Measurements from ENCODE around the gene CARD16. TPM values are rescaled to one million over a fixed set of nuclear protein-coding genes. Genes with fewer than 3 reads are reported as not detected.
"Not testable (repeated sequence)": the region's sequence is repeated elsewhere in the genome, so short reads cannot be mapped to it uniquely, and the experiment has no call there.

The CARD16 gene
- total RNA-seq, 6 experiments from 2014 or later: 6.4 to 11.2 (median 9.4) TPM

DNA sequence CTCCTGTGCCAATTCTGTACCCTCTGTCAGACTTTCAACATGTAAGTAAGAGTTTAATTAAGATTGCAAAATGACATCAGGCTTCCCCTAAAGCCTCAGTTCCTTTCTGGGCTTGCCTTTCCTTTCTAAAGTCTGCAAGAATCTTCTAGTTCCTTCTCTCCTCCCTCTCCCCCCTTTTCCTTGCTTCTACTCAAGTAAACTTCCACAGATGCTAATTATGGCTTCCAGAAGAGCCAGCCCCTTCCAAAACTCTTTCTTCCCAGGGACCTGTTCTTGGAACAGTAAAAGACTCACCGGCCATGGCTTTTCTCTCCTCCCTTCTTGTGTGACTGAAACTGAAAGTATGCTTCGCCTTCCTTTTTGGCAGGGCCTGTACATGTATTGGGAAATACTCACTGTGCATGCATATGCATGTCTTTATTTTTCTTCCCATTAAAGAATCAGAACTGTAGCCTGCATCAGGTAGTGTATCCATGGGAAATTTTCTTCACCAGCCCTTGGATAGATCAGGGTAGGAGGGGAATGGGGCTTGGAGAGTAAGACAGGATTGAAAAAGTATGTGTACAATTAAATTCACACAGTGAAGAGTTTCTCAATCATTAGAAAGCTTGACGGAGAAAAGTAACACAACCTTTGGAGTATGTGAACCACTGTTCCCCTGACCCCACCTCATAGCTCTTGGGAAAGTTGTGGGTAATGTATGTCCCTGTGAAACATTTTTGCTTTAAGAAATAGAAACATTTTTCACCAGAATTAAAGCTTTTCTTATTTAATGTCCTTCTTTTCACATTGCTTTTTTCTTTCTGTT lies 10.1 kb downstream of the CARD16 start, which contains the start of gene CASP1:
TSS of gene CASP1 (minus strand) at position 332 of the 808 bp plus-strand sequence. CDS start at position 301, 31 bp downstream.
- peak within 1 kb of the TSS; percentile 90 for H3K4me3 Mint-ChIP-seq
- peaks cover 40% of the 10 kb centered on the region for H3K4me1 Mint-ChIP-seq (ENCODE audit: low read depth)
- DNase-seq: peak; percentile 75

DNA sequence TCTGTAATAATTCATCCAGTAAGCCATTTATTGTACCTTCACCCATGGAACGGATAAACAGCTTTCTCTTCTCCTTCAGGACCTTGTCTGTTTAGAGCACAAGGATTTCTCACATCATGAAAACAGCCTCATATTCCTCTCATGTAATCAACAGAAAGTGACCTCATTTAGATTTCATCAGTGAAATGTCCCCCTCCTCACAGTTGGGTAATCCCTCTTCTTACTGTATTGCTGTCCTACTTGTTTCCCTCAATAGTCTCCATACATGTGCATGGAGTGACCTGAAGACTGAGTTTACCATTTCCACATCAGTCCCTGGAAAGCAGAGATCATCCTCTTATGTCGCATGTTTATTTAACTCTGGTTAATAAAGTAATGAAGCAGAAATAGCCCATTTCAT lies 10.7 kb downstream of the CARD16 start:
- peak overlapping the region; percentile 90 for H3K4me3 Mint-ChIP-seq
- not testable (repeated sequence) for DNase-seq; H3K9me3 Mint-ChIP-seq; H3K27me3 Mint-ChIP-seq (ENCODE audit: insufficient read depth); H3K36me3 Mint-ChIP-seq (ENCODE audit: low read depth)
- peaks cover 40% of the 10 kb centered on the region for H3K4me1 Mint-ChIP-seq (ENCODE audit: low read depth)
- H3K27ac Mint-ChIP-seq: peak overlapping the region; percentile 93

More for the DNA sequence above, 10.1 kb downstream of the CARD16 start, which contains the start of gene CASP1:
- Mint-ChIP-seq H3K9me3 (peaks cover 5% of the 10 kb centered on the region; the same call in 1 of the 2 replicates), H3K27ac (peak within 1 kb of the TSS; percentile 93), H3K36me3 (ENCODE audit: low read depth) (peaks cover 2% of the 10 kb centered on the region; the same call in 1 of the 2 replicates), H3K27me3 (ENCODE audit: insufficient read depth) (peaks cover 2% of the 10 kb centered on the region; the same call in 1 of the 2 replicates)
- TF ChIP-seq, protein P1, sequence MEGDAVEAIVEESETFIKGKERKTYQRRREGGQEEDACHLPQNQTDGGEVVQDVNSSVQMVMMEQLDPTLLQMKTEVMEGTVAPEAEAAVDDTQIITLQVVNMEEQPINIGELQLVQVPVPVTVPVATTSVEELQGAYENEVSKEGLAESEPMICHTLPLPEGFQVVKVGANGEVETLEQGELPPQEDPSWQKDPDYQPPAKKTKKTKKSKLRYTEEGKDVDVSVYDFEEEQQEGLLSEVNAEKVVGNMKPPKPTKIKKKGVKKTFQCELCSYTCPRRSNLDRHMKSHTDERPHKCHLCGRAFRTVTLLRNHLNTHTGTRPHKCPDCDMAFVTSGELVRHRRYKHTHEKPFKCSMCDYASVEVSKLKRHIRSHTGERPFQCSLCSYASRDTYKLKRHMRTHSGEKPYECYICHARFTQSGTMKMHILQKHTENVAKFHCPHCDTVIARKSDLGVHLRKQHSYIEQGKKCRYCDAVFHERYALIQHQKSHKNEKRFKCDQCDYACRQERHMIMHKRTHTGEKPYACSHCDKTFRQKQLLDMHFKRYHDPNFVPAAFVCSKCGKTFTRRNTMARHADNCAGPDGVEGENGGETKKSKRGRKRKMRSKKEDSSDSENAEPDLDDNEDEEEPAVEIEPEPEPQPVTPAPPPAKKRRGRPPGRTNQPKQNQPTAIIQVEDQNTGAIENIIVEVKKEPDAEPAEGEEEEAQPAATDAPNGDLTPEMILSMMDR (IDR thresholded peaks at IDR 0.05): no peak

DNA sequence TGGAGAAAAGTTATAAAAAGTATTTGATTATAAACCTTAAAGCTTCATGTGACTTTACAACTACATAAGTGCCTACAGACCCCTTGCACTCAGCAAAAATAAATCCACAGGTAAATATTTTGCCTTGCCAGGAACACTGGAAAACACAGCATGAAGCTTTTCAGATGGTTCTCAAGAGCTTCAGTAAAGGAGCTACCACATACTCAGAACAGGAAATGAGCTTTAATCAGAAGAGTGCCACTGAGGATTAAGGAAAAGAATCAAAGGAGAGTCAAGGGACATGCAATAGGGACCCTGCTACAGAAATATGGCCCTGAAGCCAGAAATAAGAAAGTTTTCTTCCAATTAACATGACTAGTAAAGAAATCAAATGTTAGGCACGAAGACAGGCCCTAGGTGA lies 11.4 kb downstream of the CARD16 start:
- H3K4me3 Mint-ChIP-seq: peak overlapping the region; percentile 90
- TF ChIP-seq, protein P1 (IDR thresholded peaks at IDR 0.05): no peak
- H3K9me3 Mint-ChIP-seq: peaks cover 5% of the 10 kb centered on the region; the same call in 1 of the 2 replicates
- peak overlapping the region; percentile 93; the same call in 1 of the 2 replicates for H3K27ac Mint-ChIP-seq
- DNase-seq: no peak
- H3K4me1 Mint-ChIP-seq (ENCODE audit: low read depth): peaks cover 40% of the 10 kb centered on the region
- H3K27me3 Mint-ChIP-seq (ENCODE audit: insufficient read depth): peaks cover 2% of the 10 kb centered on the region; the same call in 1 of the 2 replicates
- H3K36me3 Mint-ChIP-seq (ENCODE audit: low read depth): peaks cover 8% of the 10 kb centered on the region; the same call in 1 of the 2 replicates

DNA sequence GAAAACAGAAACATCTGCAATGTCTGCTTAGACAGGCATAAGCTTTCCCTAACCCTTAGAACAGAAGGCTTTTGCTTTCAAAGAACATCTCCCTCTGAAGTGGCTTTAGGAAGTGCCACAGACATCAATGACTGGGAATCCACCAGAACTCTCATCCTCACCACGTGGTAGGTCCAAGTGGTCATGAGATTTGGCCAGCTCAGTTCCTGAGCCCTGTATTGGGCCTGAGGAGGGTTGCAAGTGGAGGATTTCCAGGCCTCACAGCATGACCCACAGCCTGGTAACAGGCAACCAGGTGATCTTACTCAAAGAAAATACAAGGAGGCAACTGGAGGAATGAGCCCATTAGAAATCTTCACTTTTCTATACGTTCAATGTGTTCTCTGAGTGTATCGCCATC lies 11.8 kb downstream of the CARD16 start:
- Mint-ChIP-seq H3K27ac (no peak overlapping the region; the same call in 1 of the 2 replicates), H3K27me3 (ENCODE audit: insufficient read depth) (peaks cover 2% of the 10 kb centered on the region; the same call in 1 of the 2 replicates), H3K36me3 (ENCODE audit: low read depth) (peaks cover 8% of the 10 kb centered on the region; the same call in 1 of the 2 replicates)

DNA sequence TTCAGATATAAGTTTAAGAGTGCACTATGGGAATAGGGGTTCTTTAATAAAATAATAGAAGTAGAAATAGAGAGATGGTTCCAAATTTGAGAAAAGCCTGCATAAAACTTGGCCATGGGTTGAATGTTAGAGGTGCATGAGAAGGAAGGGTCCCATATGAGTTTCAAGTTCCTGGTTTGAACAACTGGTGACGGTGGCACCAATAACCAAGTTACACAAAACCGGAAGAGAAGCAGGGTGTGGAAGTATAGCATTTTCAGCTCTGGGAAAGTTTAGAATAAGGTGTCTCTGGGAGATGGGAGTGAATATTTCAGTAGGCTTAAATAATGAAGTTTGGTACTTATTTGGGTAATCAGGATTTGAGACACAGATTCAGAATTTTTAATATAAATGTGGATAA lies 12.6 kb downstream of the CARD16 start:
- Mint-ChIP-seq H3K27ac (no peak overlapping the region), H3K36me3 (ENCODE audit: low read depth) (peaks cover 8% of the 10 kb centered on the region; the same call in 1 of the 2 replicates), H3K4me1 (ENCODE audit: low read depth) (peaks cover 40% of the 10 kb centered on the region), H3K27me3 (ENCODE audit: insufficient read depth) (peaks cover 2% of the 10 kb centered on the region; the same call in 1 of the 2 replicates), H3K9me3 (no peaks in the 10 kb centered on the region), H3K4me3 (no peak overlapping the region)
- no peak for DNase-seq
- TF ChIP-seq, protein P1 (IDR thresholded peaks at IDR 0.05): no peak

More for the DNA sequence above, 11.8 kb downstream of the CARD16 start:
- TF ChIP-seq, protein P1 (IDR thresholded peaks at IDR 0.05): no peak
- H3K4me1 Mint-ChIP-seq (ENCODE audit: low read depth): peaks cover 40% of the 10 kb centered on the region
- no peak for DNase-seq
- peak overlapping the region; percentile 52; the same call in 1 of the 2 replicates for H3K4me3 Mint-ChIP-seq
- peaks cover 5% of the 10 kb centered on the region; the same call in 1 of the 2 replicates for H3K9me3 Mint-ChIP-seq

DNA sequence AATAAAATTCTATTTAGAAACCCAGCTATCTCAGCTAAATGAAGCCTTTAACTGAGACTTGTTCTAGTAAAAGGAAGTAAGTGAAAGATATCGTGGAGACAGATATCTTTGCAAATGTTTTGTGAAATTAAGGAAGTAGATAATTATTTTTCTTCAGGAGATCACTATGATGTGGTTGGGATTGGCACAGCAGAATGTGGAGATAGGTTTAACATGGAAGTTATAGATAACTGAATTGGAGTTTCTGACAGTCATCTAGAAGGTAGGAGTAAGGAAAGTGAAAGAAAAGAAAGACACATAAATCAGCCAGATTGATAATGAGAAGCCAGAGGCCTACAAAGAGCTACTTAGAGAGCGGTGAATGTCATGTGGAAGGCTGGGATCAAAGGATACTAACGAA lies 17.5 kb downstream of the CARD16 start:
- H3K4me1 Mint-ChIP-seq (ENCODE audit: low read depth): peaks cover 15% of the 10 kb centered on the region; the same call in 1 of the 2 replicates
- H3K27ac Mint-ChIP-seq: no peak overlapping the region
- H3K4me3 Mint-ChIP-seq: no peak overlapping the region
- no peak for DNase-seq
- TF ChIP-seq, protein P1 (IDR thresholded peaks at IDR 0.05): no peak
- H3K27me3 Mint-ChIP-seq (ENCODE audit: insufficient read depth): no peaks in the 10 kb centered on the region
- H3K36me3 Mint-ChIP-seq (ENCODE audit: low read depth): peaks cover 22% of the 10 kb centered on the region
- H3K9me3 Mint-ChIP-seq: no peaks in the 10 kb centered on the region
